Caco-2 (cell line): ENCODE measurements around the gene ADAMTS15. TPM values are rescaled to one million over a fixed set of nuclear protein-coding genes. Genes with fewer than 3 reads are reported as not detected.

Experiments
- BruUV-seq: library from RNA; stranded (reverse); fragments of 400-500 nt; replicated peaks from 2 replicates; lab custom pipeline; 2021; lab: Mats Ljungman, UMichigan
- CTCF ChIA-PET: fragments of 300-600 bp; sonication (Branson Sonifier 250); formaldehyde crosslinking; loops from one replicate; lab custom pipeline; 2022; ENCODE audit warnings: antibody characterized with exemption; lab: Charles Lee
- POLR2A ChIA-PET: fragments of 300-600 bp; sonication (Branson Sonifier 250); formaldehyde crosslinking; loops from one replicate; lab custom pipeline; 2022; ENCODE audit warnings: antibody characterized with exemption; lab: Charles Lee
- DNase-seq, 2 experiments: peaks; one replicate each; pipeline versions ENCODE4 v3.0.0 to v3.0.0-alpha.2; 2020 to 2022
- H3K27me3 ChIP-seq: replicated peaks from 2 replicates; pipeline ENCODE4 v1.6.0; 2011; ENCODE audit warnings: low read length; ENCODE audit not compliant: control insufficient read depth, insufficient read depth
- H3K36me3 ChIP-seq: 2 replicates; pipeline ENCODE4 v1.5.1; 2011; ENCODE audit warnings: low read length; ENCODE audit not compliant: control insufficient read depth, insufficient read depth
- H3K4me1 ChIP-seq: fragments of 250-450 bp; sonication (Bioruptor Pico); 2 replicates; pipeline ENCODE4 v1.5.1; 2020; ENCODE audit warnings: mild to moderate bottlenecking
- H3K4me3 ChIP-seq: 2 replicates; pipeline ENCODE4 v1.5.1; 2011; ENCODE audit warnings: low read depth, mild to moderate bottlenecking, control low read depth, low read length
- H3K9me3 ChIP-seq: fragments of 250-450 bp; sonication (Bioruptor Pico); 2 replicates; pipeline ENCODE4 v1.5.1; 2020; ENCODE audit warnings: mild to moderate bottlenecking, moderate library complexity
- H3K27ac Mint-ChIP-seq: one replicate; pipeline ENCODE4 v1.8.0; 2022; ENCODE audit warnings: mixed read lengths; ENCODE audit not compliant: unreplicated experiment
- H3K27me3 Mint-ChIP-seq: one replicate; pipeline ENCODE4 v1.8.0; 2022; ENCODE audit warnings: mixed read lengths; ENCODE audit not compliant: insufficient read depth, unreplicated experiment
- H3K36me3 Mint-ChIP-seq: one replicate; pipeline ENCODE4 v1.8.0; 2022; ENCODE audit warnings: mild to moderate bottlenecking, mixed read lengths; ENCODE audit not compliant: insufficient read depth, unreplicated experiment
- H3K4me1 Mint-ChIP-seq: one replicate; pipeline ENCODE4 v1.8.0; 2022; ENCODE audit warnings: low read depth, mixed read lengths; ENCODE audit not compliant: unreplicated experiment
- H3K4me3 Mint-ChIP-seq: one replicate; pipeline ENCODE4 v1.8.0; 2022; ENCODE audit warnings: mild to moderate bottlenecking, moderate library complexity, mixed read lengths; ENCODE audit not compliant: unreplicated experiment
- H3K9me3 Mint-ChIP-seq: one replicate; pipeline ENCODE4 v1.8.0; 2022; ENCODE audit warnings: mixed read lengths; ENCODE audit not compliant: unreplicated experiment
- CTCF ChIP-seq, 2 experiments: fragments of 200-600 bp in 1 of 2; IDR thresholded peaks; 1 replicate in 1 of 2; 2 replicates in 1 of 2; pipeline versions ENCODE4 v1.5.1 to v1.8.0; 2011 to 2022; ENCODE audit warnings: antibody characterized with exemption in 1 of 2, control low read depth in 1 of 2, inconsistent platforms in 1 of 2, low read depth in 1 of 2, low read length in 1 of 2, mild to moderate bottlenecking in 1 of 2, moderate library complexity in 1 of 2; ENCODE audit not compliant: insufficient read depth in 1 of 2, severe bottlenecking in 1 of 2, unreplicated experiment in 1 of 2
- intact Hi-C: fragments of 100-400 bp; cut with micrococcal nuclease; formaldehyde crosslinking; loops from one replicate; pipeline ENCODE4 v1.10.0; 2022; ENCODE audit not compliant: unreplicated experiment
- total RNA-seq: library from RNA; stranded (reverse); gene quantifications from 2 replicates; pipeline ENCODE4 v1.2.3, GENCODE V29; 2022

Gene ADAMTS15
- total RNA-seq, 1 experiment from 2014 or later = 0.20 TPM

DNA sequence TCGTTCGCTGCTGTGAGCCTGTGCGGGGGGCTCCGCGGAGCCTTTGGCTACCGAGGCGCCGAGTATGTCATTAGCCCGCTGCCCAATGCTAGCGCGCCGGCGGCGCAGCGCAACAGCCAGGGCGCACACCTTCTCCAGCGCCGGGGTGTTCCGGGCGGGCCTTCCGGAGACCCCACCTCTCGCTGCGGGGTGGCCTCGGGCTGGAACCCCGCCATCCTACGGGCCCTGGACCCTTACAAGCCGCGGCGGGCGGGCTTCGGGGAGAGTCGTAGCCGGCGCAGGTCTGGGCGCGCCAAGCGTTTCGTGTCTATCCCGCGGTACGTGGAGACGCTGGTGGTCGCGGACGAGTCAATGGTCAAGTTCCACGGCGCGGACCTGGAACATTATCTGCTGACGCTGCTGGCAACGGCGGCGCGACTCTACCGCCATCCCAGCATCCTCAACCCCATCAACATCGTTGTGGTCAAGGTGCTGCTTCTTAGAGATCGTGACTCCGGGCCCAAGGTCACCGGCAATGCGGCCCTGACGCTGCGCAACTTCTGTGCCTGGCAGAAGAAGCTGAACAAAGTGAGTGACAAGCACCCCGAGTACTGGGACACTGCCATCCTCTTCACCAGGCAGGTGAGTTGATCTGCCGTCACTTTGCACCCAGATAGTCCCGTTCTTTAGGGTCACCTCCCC is 1.0 kb downstream of the ADAMTS15 start:
- Histone ChIP-seq H3K27me3 (peaks cover 3% of the 10 kb centered on the region), H3K36me3 (no peaks in the 10 kb centered on the region), H3K4me3 (peak overlapping the region; percentile 51), H3K9me3 (no peaks in the 10 kb centered on the region), H3K4me1 (no peaks in the 10 kb centered on the region)
- TF ChIP-seq CTCF (IDR thresholded peaks at IDR 0.05; ENCODE audit: insufficient read depth in 1 of 2, low read depth in 1 of 2, low read length in 1 of 2, severe bottlenecking in 1 of 2, unreplicated experiment in 1 of 2) = no peak
- intact Hi-C loops = no loop called here
- no peaks in the 10 kb centered on the region for H3K36me3 Mint-ChIP-seq
- peaks cover 16% of the 10 kb centered on the region for H3K27me3 Mint-ChIP-seq
- no peaks in the 10 kb centered on the region for H3K9me3 Mint-ChIP-seq
- no peak overlapping the region for H3K27ac Mint-ChIP-seq
- no peak for DNase-seq
- peaks cover 5% of the 10 kb centered on the region for H3K4me1 Mint-ChIP-seq
- no TSS peak for BruUV-seq
- CTCF ChIA-PET = interaction anchor here (0.6 kb wide), 1 partner anchor 150 kb away, joined by 3 read pairs; no protein-coding TSS in a partner anchor
- H3K4me3 Mint-ChIP-seq = peak overlapping the region; percentile 71
- POLR2A ChIA-PET = no interaction called here

- no TSS peak for BruUV-seq
- no peaks in the 10 kb centered on the region for H3K9me3 Mint-ChIP-seq
- Histone ChIP-seq H3K27me3 (peaks cover 3% of the 10 kb centered on the region), H3K9me3 (no peaks in the 10 kb centered on the region), H3K4me1 (no peaks in the 10 kb centered on the region), H3K36me3 (no peaks in the 10 kb centered on the region), H3K4me3 (no peak overlapping the region)
- intact Hi-C loops = no loop called here
- peaks cover 5% of the 10 kb centered on the region for H3K4me1 Mint-ChIP-seq
- peaks cover 18% of the 10 kb centered on the region for H3K27me3 Mint-ChIP-seq
- CTCF ChIA-PET = interaction anchor here (0.6 kb wide), 1 partner anchor 149 kb away, joined by 3 read pairs; no protein-coding TSS in a partner anchor
- POLR2A ChIA-PET = no interaction called here
- peak overlapping the region; percentile 7 for H3K4me3 Mint-ChIP-seq
- no peaks in the 10 kb centered on the region for H3K36me3 Mint-ChIP-seq
- DNase-seq = no peak
- no peak for TF ChIP-seq CTCF (IDR thresholded peaks at IDR 0.05; ENCODE audit: insufficient read depth in 1 of 2, low read depth in 1 of 2, low read length in 1 of 2, severe bottlenecking in 1 of 2, unreplicated experiment in 1 of 2)
- H3K27ac Mint-ChIP-seq = no peak overlapping the region
Measured at GRCh38 chr11:130449996-130450769, 1.7 kb downstream of the ADAMTS15 start.

DNA sequence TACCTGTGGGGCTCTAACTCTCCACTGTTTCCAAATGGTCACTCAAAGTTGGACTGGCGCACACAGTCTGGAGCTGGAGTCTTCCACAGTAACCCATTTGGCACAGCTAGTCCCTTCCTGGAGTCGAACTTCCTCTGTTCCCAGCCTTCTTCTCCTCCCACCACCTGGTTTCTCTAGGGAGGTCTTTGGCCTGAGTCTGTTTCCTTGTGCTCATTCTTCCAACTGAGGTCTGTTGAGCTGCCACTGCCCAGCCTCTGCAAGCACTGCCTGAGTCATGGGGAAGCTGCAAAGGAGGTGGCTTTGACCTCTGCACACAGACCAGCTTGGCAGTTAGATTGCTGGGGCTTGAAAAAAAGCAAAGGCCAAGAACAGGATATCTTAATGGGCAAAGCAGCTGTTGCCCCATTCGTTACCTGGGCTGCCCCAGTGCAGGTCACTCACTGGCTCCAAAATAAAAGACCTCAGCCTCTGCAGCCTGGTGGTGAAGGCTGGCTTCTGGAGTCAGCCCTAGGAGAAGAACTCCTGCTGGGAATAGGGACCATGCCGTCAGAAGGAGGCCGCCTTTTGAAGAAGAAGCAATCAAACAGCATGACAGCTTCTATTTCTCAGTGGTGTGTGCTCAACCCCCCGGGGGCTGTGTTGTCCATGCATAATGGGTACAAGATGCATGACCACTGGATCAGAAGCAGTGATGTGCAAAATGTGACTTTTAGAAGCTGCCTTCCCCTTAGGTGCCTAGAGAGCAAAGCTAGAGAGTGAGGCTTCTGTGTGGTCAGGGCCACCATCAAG is 3.0 kb downstream of the ADAMTS15 start:
- no peak overlapping the region for H3K4me3 ChIP-seq
- peaks cover 5% of the 10 kb centered on the region for H3K4me1 Mint-ChIP-seq
- no peak for TF ChIP-seq CTCF (IDR thresholded peaks at IDR 0.05; ENCODE audit: insufficient read depth in 1 of 2, low read depth in 1 of 2, low read length in 1 of 2, severe bottlenecking in 1 of 2, unreplicated experiment in 1 of 2)
- H3K27me3 Mint-ChIP-seq = peaks cover 21% of the 10 kb centered on the region
- H3K27ac Mint-ChIP-seq = no peak overlapping the region
- H3K4me3 Mint-ChIP-seq = no peak overlapping the region
- intact Hi-C loops = no loop called here
- no peaks in the 10 kb centered on the region for H3K36me3 Mint-ChIP-seq
- CTCF ChIA-PET = no interaction called here
- peaks cover 3% of the 10 kb centered on the region for H3K27me3 ChIP-seq
- H3K36me3 ChIP-seq = no peaks in the 10 kb centered on the region
- DNase-seq = no peak
- no TSS peak for BruUV-seq
- no peaks in the 10 kb centered on the region for H3K4me1 ChIP-seq
- no peaks in the 10 kb centered on the region for H3K9me3 ChIP-seq
- H3K9me3 Mint-ChIP-seq = no peaks in the 10 kb centered on the region
- POLR2A ChIA-PET = no interaction called here
